NB4 (cell line): ENCODE results near the gene DAAM2.

Experiments
- CTCF ChIP-seq: IDR thresholded peaks from one replicate; pipeline ENCODE4 v1.5.1; 2012; ENCODE audit warnings: low read depth, low read length
- MAX ChIP-seq: IDR thresholded peaks from 2 replicates; pipeline ENCODE4 v1.6.1; 2011; ENCODE audit warnings: low read depth, low read length
- MYC ChIP-seq: IDR thresholded peaks from 2 replicates; pipeline ENCODE4 v1.6.1; 2011; ENCODE audit warnings: low read depth, low read length
- POLR2A ChIP-seq: IDR thresholded peaks from 2 replicates; pipeline ENCODE4 v1.6.1; 2011; ENCODE audit warnings: mild to moderate bottlenecking; ENCODE audit not compliant: insufficient read length; ENCODE audit errors: extremely low read depth

- TF ChIP-seq CTCF (no peak), MAX (no peak), POLR2A (no peak), MYC (no peak)
Measured at GRCh38 chr6:39814236-39814635, 22.1 kb downstream of the DAAM2 start.
